ENCODE data around the gene SSH2.

Gene SSH2

DNA sequence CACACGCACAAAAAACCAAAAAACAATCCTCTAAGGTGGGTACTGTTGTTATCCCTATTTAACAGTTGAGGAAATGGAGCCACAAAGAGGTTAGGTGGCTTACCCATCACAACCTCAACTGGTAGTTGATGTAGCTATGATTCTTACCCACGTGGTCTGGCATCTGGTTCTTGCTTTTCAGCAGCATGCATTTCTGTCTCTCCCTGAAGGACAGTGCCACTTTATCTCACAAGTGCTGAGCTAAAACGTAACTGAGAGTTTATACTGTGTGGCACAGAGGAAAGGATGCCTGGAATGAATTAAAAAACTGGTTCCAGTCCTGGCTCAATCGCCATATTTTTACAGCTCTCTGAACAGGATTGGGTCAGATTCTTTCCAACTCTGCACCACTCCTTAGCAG lies 305.4 kb downstream of the SSH2 start:
- ChIA-PET CTCF (interaction anchor here (0.5 to 1.5 kb wide), 7 partner anchors 9 to 506 kb away, joined by 3 to 8 read pairs (median 5); partner anchors contain the start of gene ANKRD13B), POLR2A (interaction anchor here (1.2 kb wide), 1 partner anchor 33 kb away, joined by 6 read pairs; no protein-coding TSS in a partner anchor)
- Histone ChIP-seq H3K27ac (ENCODE audit: extremely low read depth, low read depth, low read length) (no peak overlapping the region), H3K9me3 (ENCODE audit: control insufficient read depth, insufficient read depth, low read depth, low read length) (no peaks in the 10 kb centered on the region), H3K4me3 (ENCODE audit: low read depth, low read length) (no peak overlapping the region), H3K4me1 (ENCODE audit: control insufficient read depth, insufficient read depth, low read length) (peaks cover 12% of the 10 kb centered on the region), H3K36me3 (ENCODE audit: control insufficient read depth in 2 of 2, insufficient read depth in 1 of 2, low read length in 2 of 2) (no peaks in the 10 kb centered on the region)
- TF ChIP-seq ZNF23 (tag by site-specific recombination; IDR thresholded peaks at IDR 0.05; ENCODE audit: borderline replicate concordance), result no peak
- TF ChIP-seq ZNF175 (tag by site-specific recombination; IDR thresholded peaks at IDR 0.05), result no peak
- no peak for TF ChIP-seq ZBTB11 (tag by site-specific recombination; conservative IDR thresholded peaks at IDR 0.05; ENCODE audit: low read depth)
- TF ChIP-seq ZNF488 (tag by site-specific recombination; IDR thresholded peaks at IDR 0.05), result no peak

- TF ChIP-seq ZNF544 (tag by site-specific recombination; IDR thresholded peaks at IDR 0.05) (no peak), ZNF423 (tag by site-specific recombination; IDR thresholded peaks at IDR 0.05) (no peak), EGR2 (tag by site-specific recombination; IDR thresholded peaks at IDR 0.05; ENCODE audit: low read depth) (no peak), ZNF335 (tag by site-specific recombination; conservative IDR thresholded peaks at IDR 0.05) (peak; percentile 53), ZNF843 (tag by site-specific recombination; IDR thresholded peaks at IDR 0.05) (no peak)
- Histone ChIP-seq H3K27ac (ENCODE audit: extremely low read depth, low read depth, low read length) (peak overlapping the region; percentile 40; the same call in 1 of the 2 replicates), H3K4me1 (ENCODE audit: control insufficient read depth, insufficient read depth, low read length) (peaks cover 12% of the 10 kb centered on the region), H3K9me3 (ENCODE audit: control insufficient read depth, insufficient read depth, low read depth, low read length) (no peaks in the 10 kb centered on the region), H3K36me3 (ENCODE audit: control insufficient read depth in 2 of 2, insufficient read depth in 1 of 2, low read length in 2 of 2) (no peaks in the 10 kb centered on the region), H3K4me3 (ENCODE audit: low read depth, low read length) (peak overlapping the region; percentile 75)
- CTCF ChIA-PET, result interaction anchor here (0.6 to 1.4 kb wide), 4 partner anchors 14 to 68 kb away, joined by 3 to 6 read pairs (median 4); partner anchors contain the start of gene ANKRD13B
- POLR2A ChIA-PET, result interaction anchor here (0.6 to 1.8 kb wide), 6 partner anchors 16 to 456 kb away, joined by 3 to 11 read pairs (median 6); partner anchors contain the start of gene ANKRD13B
Measured at GRCh38 chr17:29623283-29623647, 306.8 kb downstream of the SSH2 start.

GRCh38 chr17:29622337-29623282 lies 307.4 kb downstream of the SSH2 start, which contains the start of gene CORO6:
Gene CORO6 (minus strand): TSS chr17:29622912. CDS start chr17:29621421, 1,491 bp downstream.
- ChIA-PET CTCF (interaction anchor here (0.5 to 1.4 kb wide), 5 partner anchors 13 to 505 kb away, joined by 3 to 6 read pairs (median 4); partner anchors contain the start of gene ANKRD13B), POLR2A (interaction anchor here (0.6 to 1.8 kb wide), 8 partner anchors 16 to 455 kb away, joined by 3 to 11 read pairs (median 4); partner anchors contain the start of gene ANKRD13B)
- H3K9me3 ChIP-seq (ENCODE audit: control insufficient read depth, insufficient read depth, low read depth, low read length), result no peaks in the 10 kb centered on the region
- H3K36me3 ChIP-seq (ENCODE audit: control insufficient read depth in 2 of 2, insufficient read depth in 1 of 2, low read length in 2 of 2), result no peaks in the 10 kb centered on the region
- peak within 1 kb of the TSS; percentile 40; the same call in 1 of the 2 replicates for H3K27ac ChIP-seq (ENCODE audit: extremely low read depth, low read depth, low read length)
- H3K4me1 ChIP-seq (ENCODE audit: control insufficient read depth, insufficient read depth, low read length), result peaks cover 12% of the 10 kb centered on the region
- H3K4me3 ChIP-seq (ENCODE audit: low read depth, low read length), result peak within 1 kb of the TSS; percentile 75
- TF ChIP-seq KLF1 (tag by site-specific recombination; IDR thresholded peaks at IDR 0.05) (peak; percentile 55; the same call in 1 of the 2 replicates), ZNF366 (tag by site-specific recombination; conservative IDR thresholded peaks at IDR 0.05) (0 out of 2 replicates have a peak, but pooled peaks have one; percentile 18), HIC1 (tag by site-specific recombination; IDR thresholded peaks at IDR 0.05) (peak; percentile 71), ZNF211 (tag by site-specific recombination; IDR thresholded peaks at IDR 0.05; ENCODE audit: low read depth) (no peak), SP2 (tag by site-specific recombination; IDR thresholded peaks at IDR 0.05) (peak; percentile 78)
- TF ChIP-seq, protein P1, sequence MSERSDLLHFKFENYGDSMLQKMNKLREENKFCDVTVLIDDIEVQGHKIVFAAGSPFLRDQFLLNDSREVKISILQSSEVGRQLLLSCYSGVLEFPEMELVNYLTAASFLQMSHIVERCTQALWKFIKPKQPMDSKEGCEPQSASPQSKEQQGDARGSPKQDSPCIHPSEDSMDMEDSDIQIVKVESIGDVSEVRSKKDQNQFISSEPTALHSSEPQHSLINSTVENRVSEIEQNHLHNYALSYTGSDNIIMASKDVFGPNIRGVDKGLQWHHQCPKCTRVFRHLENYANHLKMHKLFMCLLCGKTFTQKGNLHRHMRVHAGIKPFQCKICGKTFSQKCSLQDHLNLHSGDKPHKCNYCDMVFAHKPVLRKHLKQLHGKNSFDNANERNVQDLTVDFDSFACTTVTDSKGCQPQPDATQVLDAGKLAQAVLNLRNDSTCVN (tag by site-specific recombination; optimal IDR thresholded peaks at IDR 0.05), result peak; percentile 55
- TF ChIP-seq, protein P2, sequence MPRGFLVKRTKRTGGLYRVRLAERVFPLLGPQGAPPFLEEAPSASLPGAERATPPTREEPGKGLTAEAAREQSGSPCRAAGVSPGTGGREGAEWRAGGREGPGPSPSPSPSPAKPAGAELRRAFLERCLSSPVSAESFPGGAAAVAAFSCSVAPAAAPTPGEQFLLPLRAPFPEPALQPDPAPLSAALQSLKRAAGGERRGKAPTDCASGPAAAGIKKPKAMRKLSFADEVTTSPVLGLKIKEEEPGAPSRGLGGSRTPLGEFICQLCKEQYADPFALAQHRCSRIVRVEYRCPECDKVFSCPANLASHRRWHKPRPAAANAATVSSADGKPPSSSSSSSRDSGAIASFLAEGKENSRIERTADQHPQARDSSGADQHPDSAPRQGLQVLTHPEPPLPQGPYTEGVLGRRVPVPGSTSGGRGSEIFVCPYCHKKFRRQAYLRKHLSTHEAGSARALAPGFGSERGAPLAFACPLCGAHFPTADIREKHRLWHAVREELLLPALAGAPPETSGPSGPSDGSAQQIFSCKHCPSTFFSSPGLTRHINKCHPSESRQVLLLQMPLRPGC (tag by site-specific recombination; IDR thresholded peaks at IDR 0.05), result 0 out of 2 replicates have a peak, but pooled peaks have one; percentile 21

Data from HEK293 (cell line).